NCI-H82 (cell line): ENCODE measurements around the gene METAP1D.
A peak's percentile ranks its signal among the peaks of the same experiment; 100 is the strongest.

Experiments
- DNase-seq: peaks from one replicate; lab custom pipeline; 2025; lab: John Stamatoyannopoulos, UW

METAP1D gene

GRCh38 chr2:172091761-172092566 lies 92.2 kb downstream of the METAP1D start:
- DNase-seq = no peak

GRCh38 chr2:172092716-172093415 lies 93.1 kb downstream of the METAP1D start:
- DNase-seq = peak; percentile 30

GRCh38 chr2:172093416-172094293 lies 93.9 kb downstream of the METAP1D start:
- peak; percentile 26 for DNase-seq

GRCh38 chr2:172094294-172095145 lies 94.8 kb downstream of the METAP1D start:
- peak; percentile 30 for DNase-seq

GRCh38 chr2:172095146-172095904 lies 95.6 kb downstream of the METAP1D start:
- DNase-seq = peak; percentile 63

- peak; percentile 49 for DNase-seq
These were observed 96.3 kb downstream of the METAP1D start for GRCh38 chr2:172095905-172096625.

GRCh38 chr2:172096626-172097547 lies 97.1 kb downstream of the METAP1D start:
- peak; percentile 31 for DNase-seq

- peak; percentile 25 for DNase-seq
These were observed 97.9 kb downstream of the METAP1D start for GRCh38 chr2:172097557-172098131.

GRCh38 chr2:172098287-172098649 lies 98.5 kb downstream of the METAP1D start:
- no peak for DNase-seq

GRCh38 chr2:172098650-172099471 lies 99.1 kb downstream of the METAP1D start:
- DNase-seq = peak; percentile 45

GRCh38 chr2:172099472-172100079 lies 99.8 kb downstream of the METAP1D start:
- DNase-seq = no peak

- peak; percentile 58 for DNase-seq
These were observed 100.6 kb downstream of the METAP1D start for GRCh38 chr2:172100080-172100934.

GRCh38 chr2:172100935-172101820 lies 101.4 kb downstream of the METAP1D start:
- DNase-seq = peak; percentile 63

- DNase-seq = peak; percentile 69
These were observed 102.2 kb downstream of the METAP1D start for GRCh38 chr2:172101821-172102390.
